NB4 (cell line): Measurements from ENCODE around the gene RHOT1.
"Not testable (repeated sequence)": the region's sequence is repeated elsewhere in the genome, so short reads cannot be mapped to it uniquely, and the experiment has no call there.

Source experiments
- CTCF ChIP-seq: IDR thresholded peaks from one replicate; pipeline ENCODE4 v1.5.1; 2012; ENCODE audit warnings: low read depth, low read length
- POLR2A ChIP-seq: IDR thresholded peaks from 2 replicates; pipeline ENCODE4 v1.6.1; 2011; ENCODE audit warnings: mild to moderate bottlenecking; ENCODE audit not compliant: insufficient read length; ENCODE audit errors: extremely low read depth

- TF ChIP-seq POLR2A, CTCF: not testable (repeated sequence)
Measured at GRCh38 chr17:32179526-32179925, 37.2 kb downstream of the RHOT1 start.
